ENCODE data around the gene HLX. TPM values are rescaled to one million over a fixed set of nuclear protein-coding genes. Genes with fewer than 3 reads are reported as not detected.

The HLX gene
- total RNA-seq, 1 donor from 2014 or later, result 0.61 TPM

- Mint-ChIP-seq H3K9me3 (peaks cover 3% of the 10 kb centered on the region), H3K27me3 (ENCODE audit: low read depth) (peaks cover 96% of the 10 kb centered on the region), H3K27ac (ENCODE audit: unreplicated experiment) (no peak overlapping the region), H3K4me1 (no peaks in the 10 kb centered on the region), H3K4me3 (no peak overlapping the region), H3K36me3 (ENCODE audit: low read depth) (no peaks in the 10 kb centered on the region)
- DNase-seq (ENCODE audit: low read depth, low spot score), result no peak
- no peak for TF ChIP-seq CTCF (conservative IDR thresholded peaks at IDR 0.05)
These were observed 21.6 kb downstream of the HLX start for GRCh38 chr1:220900842-220901241.

GRCh38 chr1:220901881-220902280 is 22.6 kb downstream of the HLX start:
- H3K27me3 Mint-ChIP-seq (ENCODE audit: low read depth), result peaks cover 96% of the 10 kb centered on the region
- no peak overlapping the region for H3K4me3 Mint-ChIP-seq
- no peaks in the 10 kb centered on the region for H3K4me1 Mint-ChIP-seq
- H3K36me3 Mint-ChIP-seq (ENCODE audit: low read depth), result no peaks in the 10 kb centered on the region
- no peak for TF ChIP-seq CTCF (conservative IDR thresholded peaks at IDR 0.05)
- peaks cover 3% of the 10 kb centered on the region for H3K9me3 Mint-ChIP-seq
- no peak overlapping the region for H3K27ac Mint-ChIP-seq (ENCODE audit: unreplicated experiment)
- no peak for DNase-seq (ENCODE audit: low read depth, low spot score)

GRCh38 chr1:220902916-220903315 is 23.7 kb downstream of the HLX start:
- peaks cover 2% of the 10 kb centered on the region for H3K9me3 Mint-ChIP-seq
- H3K27me3 Mint-ChIP-seq (ENCODE audit: low read depth), result peaks cover 96% of the 10 kb centered on the region
- H3K4me3 Mint-ChIP-seq, result no peak overlapping the region
- no peak for DNase-seq (ENCODE audit: low read depth, low spot score)
- no peak overlapping the region for H3K27ac Mint-ChIP-seq (ENCODE audit: unreplicated experiment)
- TF ChIP-seq CTCF (conservative IDR thresholded peaks at IDR 0.05), result no peak
- H3K4me1 Mint-ChIP-seq, result no peaks in the 10 kb centered on the region
- H3K36me3 Mint-ChIP-seq (ENCODE audit: low read depth), result no peaks in the 10 kb centered on the region

GRCh38 chr1:220904876-220905275 is 25.6 kb downstream of the HLX start:
- no peaks in the 10 kb centered on the region for H3K4me1 Mint-ChIP-seq
- TF ChIP-seq CTCF (conservative IDR thresholded peaks at IDR 0.05), result no peak
- H3K27me3 Mint-ChIP-seq (ENCODE audit: low read depth), result peaks cover 96% of the 10 kb centered on the region
- no peak overlapping the region for H3K27ac Mint-ChIP-seq (ENCODE audit: unreplicated experiment)
- no peaks in the 10 kb centered on the region for H3K36me3 Mint-ChIP-seq (ENCODE audit: low read depth)
- H3K4me3 Mint-ChIP-seq, result no peak overlapping the region
- H3K9me3 Mint-ChIP-seq, result no peaks in the 10 kb centered on the region
- no peak for DNase-seq (ENCODE audit: low read depth, low spot score)

GRCh38 chr1:220905650-220906560 is 26.7 kb downstream of the HLX start:
- no peak overlapping the region for H3K4me3 Mint-ChIP-seq
- no peaks in the 10 kb centered on the region for H3K36me3 Mint-ChIP-seq (ENCODE audit: low read depth)
- TF ChIP-seq CTCF (conservative IDR thresholded peaks at IDR 0.05), result no peak
- no peaks in the 10 kb centered on the region for H3K4me1 Mint-ChIP-seq
- H3K27ac Mint-ChIP-seq (ENCODE audit: unreplicated experiment), result no peak overlapping the region
- no peaks in the 10 kb centered on the region for H3K9me3 Mint-ChIP-seq
- DNase-seq (ENCODE audit: low read depth, low spot score), result no peak
- peaks cover 95% of the 10 kb centered on the region for H3K27me3 Mint-ChIP-seq (ENCODE audit: low read depth)

Measured in neural crest cell (in vitro differentiated cells).